NCI-H146 (cell line): ENCODE data around the gene GTPBP3.

ENCODE experiments used
- DNase-seq: peaks from one replicate; lab custom pipeline; 2025; lab: John Stamatoyannopoulos, UW

The GTPBP3 gene

GRCh38 chr19:17385878-17386611 lies 48.7 kb downstream of the GTPBP3 start:
- peak; percentile 46 for DNase-seq

GRCh38 chr19:17389288-17389687 lies 51.9 kb downstream of the GTPBP3 start:
- no peak for DNase-seq

GRCh38 chr19:17389957-17390664 lies 52.8 kb downstream of the GTPBP3 start:
- no peak for DNase-seq

- peak; percentile 93 for DNase-seq
Observed at GRCh38 chr19:17390665-17391370, 53.5 kb downstream of the GTPBP3 start.

GRCh38 chr19:17391371-17392151 lies 54.2 kb downstream of the GTPBP3 start:
- no peak for DNase-seq
